HG02642 (cell line): Measurements from ENCODE around the gene LIPT2.

Source experiments
- ATAC-seq: cut with Tn5 transposase; IDR thresholded peaks from one replicate; pipeline ENCODE4 v1.9.1; 2021; ENCODE audit warnings: mild to moderate bottlenecking; ENCODE audit not compliant: unreplicated experiment, poor library complexity

Gene LIPT2

GRCh38 chr11:74468058-74468457 is 25.5 kb downstream of the LIPT2 start:
- ATAC-seq: no peak

- no peak for ATAC-seq
These were observed 26.3 kb downstream of the LIPT2 start, which contains the start of gene KCNE3 for GRCh38 chr11:74466916-74467885. Gene KCNE3 (minus strand): TSS chr11:74467549. CDS start chr11:74457563, 9,986 bp downstream.

GRCh38 chr11:74465291-74465708 is 28.2 kb downstream of the LIPT2 start:
- no peak for ATAC-seq

- ATAC-seq: no peak
These were observed 28.8 kb downstream of the LIPT2 start for GRCh38 chr11:74464746-74465145.

GRCh38 chr11:74463216-74463615 is 30.3 kb downstream of the LIPT2 start:
- ATAC-seq: no peak

- ATAC-seq: no peak
These were observed 30.9 kb downstream of the LIPT2 start for GRCh38 chr11:74462631-74463030.

GRCh38 chr11:74462009-74462408 is 31.5 kb downstream of the LIPT2 start:
- no peak for ATAC-seq

- no peak for ATAC-seq
These were observed 32.9 kb downstream of the LIPT2 start for GRCh38 chr11:74460481-74461154.

- no peak for ATAC-seq
These were observed 33.5 kb downstream of the LIPT2 start for GRCh38 chr11:74460065-74460464.

- ATAC-seq: no peak
These were observed 33.9 kb downstream of the LIPT2 start for GRCh38 chr11:74459584-74459983.

GRCh38 chr11:74457356-74457755 is 36.2 kb downstream of the LIPT2 start:
- no peak for ATAC-seq

GRCh38 chr11:74453373-74453975 is 40.0 kb downstream of the LIPT2 start:
- no peak for ATAC-seq

GRCh38 chr11:74452366-74452765 is 41.2 kb downstream of the LIPT2 start:
- no peak for ATAC-seq

GRCh38 chr11:74450318-74450717 is 43.2 kb downstream of the LIPT2 start:
- no peak for ATAC-seq

GRCh38 chr11:74449369-74449931 is 44.1 kb downstream of the LIPT2 start:
- peak; percentile 66 for ATAC-seq

GRCh38 chr11:74447720-74448119 is 45.8 kb downstream of the LIPT2 start:
- ATAC-seq: no peak

- ATAC-seq: no peak
These were observed 47.0 kb downstream of the LIPT2 start for GRCh38 chr11:74446532-74446938.

- ATAC-seq: no peak
These were observed 49.2 kb downstream of the LIPT2 start for GRCh38 chr11:74444173-74444826.

GRCh38 chr11:74443071-74443864 is 50.3 kb downstream of the LIPT2 start:
- ATAC-seq: no peak
